Thoracic aorta (tissue), 2 donors: ENCODE data around the gene CTSW. TPM values are rescaled to one million over a fixed set of nuclear protein-coding genes. Genes with fewer than 3 reads are reported as not detected.

Experiments
- ATAC-seq: fragments of 150-250 bp; one replicate; pipeline ENCODE4 v1.8.0; 2017; ENCODE audit warnings: low read depth; ENCODE audit not compliant: insufficient number of reproducible peaks, low FRiP score
- DNase-seq: peaks from one replicate; pipeline ENCODE4 v3.0.0-alpha.2; 2020; ENCODE audit warnings: low spot score
- H3K27ac ChIP-seq, 2 donors: fragments of 200-600 bp; sonication (generic); 1 replicate in 1 of 2; 2 replicates in 1 of 2; pipeline ENCODE4 v1.5.1; 2016; ENCODE audit warnings: mild to moderate bottlenecking in 2 of 2, moderate library complexity in 2 of 2
- H3K27me3 ChIP-seq: fragments of 200-600 bp; sonication (generic); replicated peaks from 2 replicates; pipeline ENCODE4 v1.6.0; 2016; ENCODE audit warnings: mild to moderate bottlenecking; ENCODE audit not compliant: insufficient read depth
- H3K36me3 ChIP-seq: fragments of 200-600 bp; sonication (generic); one replicate; pipeline ENCODE4 v1.5.1; 2016
- H3K4me1 ChIP-seq, 2 donors: fragments of 200-600 bp; sonication (generic); 1 replicate in 1 of 2; 2 replicates in 1 of 2; pipeline versions ENCODE4 v1.5.1 to v1.6.0; 2016; ENCODE audit warnings: low read depth in 2 of 2, mild to moderate bottlenecking in 1 of 2; ENCODE audit not compliant: control insufficient read depth in 1 of 2
- H3K4me3 ChIP-seq: fragments of 200-600 bp; sonication (generic); 2 replicates; pipeline ENCODE4 v1.5.1; 2016; ENCODE audit warnings: mild to moderate bottlenecking
- H3K9me3 ChIP-seq: fragments of 200-600 bp; sonication (generic); 2 replicates; pipeline ENCODE4 v1.5.1; 2016
- total RNA-seq, 2 donors: library from RNA; depleted of rRNA; stranded (reverse); fragments of >200 nt; gene quantifications; one replicate each; pipeline versions ENCODE4 v1.1.0 to v1.2.3, GENCODE V29; 2016
- TF ChIP-seq, protein P1 (sequence below): fragments of 200-600 bp; sonication (generic); IDR thresholded peaks from one replicate; pipeline ENCODE4 v1.5.1; 2019; ENCODE audit warnings: antibody characterized with exemption

The CTSW gene
- total RNA-seq, 2 donors from 2014 or later: 1.6 to 13.7 TPM

- Histone ChIP-seq H3K27ac (peak overlapping the region; percentile 98 to 100), H3K4me1 (peaks cover 24 to 46% of the 10 kb centered on the region in 2 donors), H3K9me3 (no peaks in the 10 kb centered on the region), H3K27me3 (no peaks in the 10 kb centered on the region), H3K4me3 (peak overlapping the region; percentile 96), H3K36me3 (peaks cover 42% of the 10 kb centered on the region)
- DNase-seq (peak; percentile 97), ATAC-seq (peak; percentile 41)
- TF ChIP-seq, protein P1, sequence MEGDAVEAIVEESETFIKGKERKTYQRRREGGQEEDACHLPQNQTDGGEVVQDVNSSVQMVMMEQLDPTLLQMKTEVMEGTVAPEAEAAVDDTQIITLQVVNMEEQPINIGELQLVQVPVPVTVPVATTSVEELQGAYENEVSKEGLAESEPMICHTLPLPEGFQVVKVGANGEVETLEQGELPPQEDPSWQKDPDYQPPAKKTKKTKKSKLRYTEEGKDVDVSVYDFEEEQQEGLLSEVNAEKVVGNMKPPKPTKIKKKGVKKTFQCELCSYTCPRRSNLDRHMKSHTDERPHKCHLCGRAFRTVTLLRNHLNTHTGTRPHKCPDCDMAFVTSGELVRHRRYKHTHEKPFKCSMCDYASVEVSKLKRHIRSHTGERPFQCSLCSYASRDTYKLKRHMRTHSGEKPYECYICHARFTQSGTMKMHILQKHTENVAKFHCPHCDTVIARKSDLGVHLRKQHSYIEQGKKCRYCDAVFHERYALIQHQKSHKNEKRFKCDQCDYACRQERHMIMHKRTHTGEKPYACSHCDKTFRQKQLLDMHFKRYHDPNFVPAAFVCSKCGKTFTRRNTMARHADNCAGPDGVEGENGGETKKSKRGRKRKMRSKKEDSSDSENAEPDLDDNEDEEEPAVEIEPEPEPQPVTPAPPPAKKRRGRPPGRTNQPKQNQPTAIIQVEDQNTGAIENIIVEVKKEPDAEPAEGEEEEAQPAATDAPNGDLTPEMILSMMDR: no peak
Observed at GRCh38 chr11:65859095-65859811, 20.4 kb upstream of the CTSW start.

DNA sequence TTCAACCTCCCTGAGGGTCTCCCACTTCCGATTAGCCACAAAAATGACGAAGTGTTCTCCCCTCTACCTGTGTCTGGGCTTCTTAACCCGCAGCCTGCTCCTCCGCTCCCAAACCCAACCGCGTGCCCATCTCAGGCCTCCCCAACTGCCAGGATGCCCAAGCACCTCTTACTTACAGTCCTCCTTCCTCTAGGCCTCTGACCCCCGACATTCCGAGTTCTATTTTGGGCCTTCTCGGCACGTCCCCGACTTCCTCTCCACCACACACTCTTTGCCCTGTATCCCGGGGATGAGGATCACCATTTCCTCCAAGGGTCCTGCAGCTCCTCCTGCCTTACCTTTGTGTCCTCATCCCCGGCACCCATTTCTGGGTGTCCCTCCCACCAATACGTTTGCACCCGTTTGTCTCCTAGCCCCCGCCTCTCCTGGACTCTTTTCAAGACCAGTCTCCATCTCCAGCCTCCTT, 19.8 kb upstream of the CTSW start:
- peak overlapping the region; percentile 98 to 100 for H3K27ac ChIP-seq
- TF ChIP-seq, protein P1: no peak
- H3K4me1 ChIP-seq: peaks cover 24 to 40% of the 10 kb centered on the region in 2 donors
- no peak for DNase-seq
- ATAC-seq: peak; percentile 0
- peak overlapping the region; percentile 96 for H3K4me3 ChIP-seq
- H3K27me3 ChIP-seq: no peaks in the 10 kb centered on the region
- H3K36me3 ChIP-seq: peaks cover 42% of the 10 kb centered on the region
- H3K9me3 ChIP-seq: no peaks in the 10 kb centered on the region

DNA sequence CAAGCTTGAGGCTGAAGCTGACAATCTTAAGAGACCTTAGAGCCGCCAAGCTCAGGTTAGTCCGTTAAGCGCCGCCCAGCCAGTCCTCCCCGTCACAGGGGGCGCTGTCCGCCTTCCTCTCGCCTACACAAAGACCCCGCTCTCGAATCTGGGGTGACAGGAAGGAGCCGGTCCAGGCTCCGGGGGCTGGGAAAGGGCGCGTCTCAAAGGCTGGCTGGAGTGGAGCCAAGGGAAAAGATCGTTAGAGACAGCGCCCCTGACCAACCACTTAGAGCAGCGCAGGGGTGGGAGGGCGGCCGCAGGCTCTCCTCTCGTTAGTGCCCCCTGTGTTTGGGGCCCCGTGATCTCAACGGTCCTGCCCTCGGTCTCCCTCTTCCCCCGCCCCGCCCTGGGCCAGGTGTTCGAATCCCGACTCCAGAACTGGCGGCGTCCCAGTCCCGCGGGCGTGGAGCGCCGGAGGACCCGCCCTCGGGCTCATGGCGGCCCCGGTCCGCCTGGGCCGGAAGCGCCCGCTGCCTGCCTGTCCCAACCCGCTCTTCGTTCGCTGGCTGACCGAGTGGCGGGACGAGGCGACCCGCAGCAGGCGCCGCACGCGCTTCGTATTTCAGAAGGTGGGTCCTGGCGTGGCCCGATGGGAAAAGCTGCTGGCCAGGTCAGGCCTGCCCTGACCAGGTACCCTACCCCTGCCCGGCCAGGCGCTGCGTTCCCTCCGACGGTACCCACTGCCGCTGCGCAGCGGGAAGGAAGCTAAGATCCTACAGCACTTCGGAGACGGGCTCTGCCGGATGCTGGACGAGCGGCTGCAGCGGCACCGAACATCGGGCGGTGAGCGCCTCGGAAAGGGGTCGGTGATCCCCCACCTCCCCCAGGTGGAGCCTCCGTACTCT, 19.1 kb upstream of the CTSW start, which contains the start of gene MUS81:
TSS of gene MUS81 (plus strand) at position 156 of the 887 bp plus-strand sequence. CDS start at position 477, 321 bp downstream.
- peaks cover 19 to 33% of the 10 kb centered on the region in 2 donors for H3K4me1 ChIP-seq
- H3K36me3 ChIP-seq: peaks cover 42% of the 10 kb centered on the region
- no peaks in the 10 kb centered on the region for H3K27me3 ChIP-seq
- peak within 1 kb of the TSS; percentile 98 to 100 for H3K27ac ChIP-seq
- ATAC-seq (peak; percentile 56), DNase-seq (peak; percentile 96)
- H3K9me3 ChIP-seq: no peaks in the 10 kb centered on the region
- TF ChIP-seq, protein P1: peak; percentile 67
- peak within 1 kb of the TSS; percentile 96 for H3K4me3 ChIP-seq

DNA sequence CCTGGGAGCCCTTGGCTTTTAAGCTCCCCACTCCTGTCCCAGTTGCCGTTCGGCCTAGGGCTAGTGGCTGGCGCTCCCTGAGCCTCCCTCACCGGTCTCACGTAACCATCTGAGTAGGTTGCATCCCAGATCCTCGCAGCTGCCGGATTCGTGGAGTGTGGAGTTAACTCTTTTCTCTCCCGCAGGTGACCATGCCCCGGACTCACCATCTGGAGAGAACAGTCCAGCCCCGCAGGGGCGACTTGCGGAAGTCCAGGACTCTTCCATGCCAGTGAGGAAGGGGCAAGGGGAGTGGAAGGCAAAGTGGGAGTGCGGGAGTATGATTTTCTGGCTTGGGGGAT, 18.5 kb upstream of the CTSW start:
- ATAC-seq (no peak), DNase-seq (no peak)
- Histone ChIP-seq H3K4me3 (peak overlapping the region; percentile 96), H3K27ac (peak overlapping the region; percentile 98 to 100), H3K36me3 (peaks cover 43% of the 10 kb centered on the region), H3K9me3 (no peaks in the 10 kb centered on the region), H3K4me1 (peaks cover 14 to 27% of the 10 kb centered on the region in 2 donors), H3K27me3 (no peaks in the 10 kb centered on the region)
- TF ChIP-seq, protein P1: no peak
